ENCODE measurements around the gene SWSAP1. TPM values are rescaled to one million over a fixed set of nuclear protein-coding genes. Genes with fewer than 3 reads are reported as not detected.

Gene SWSAP1
- total RNA-seq, 1 experiment from 2014 or later: 3.0 TPM

GRCh38 chr19:11380653-11381537 is 6.4 kb downstream of the SWSAP1 start (continued):
- TF ChIP-seq PRDM15 (CRISPR knock-in tag; IDR thresholded peaks at IDR 0.05): 0 out of 2 replicates have a peak, but pooled peaks have one; percentile 6
- TF ChIP-seq JAZF1 (CRISPR knock-in tag; IDR thresholded peaks at IDR 0.05): no peak
- TF ChIP-seq HMGA2 (CRISPR knock-in tag; IDR thresholded peaks at IDR 0.05): no peak
- TF ChIP-seq ZNF416 (CRISPR knock-in tag; IDR thresholded peaks at IDR 0.05): no peak; the same call in 1 of the 2 replicates
- TF ChIP-seq ATF1 (CRISPR knock-in tag; IDR thresholded peaks at IDR 0.05): no peak
- no peak for TF ChIP-seq PREB (CRISPR knock-in tag; IDR thresholded peaks at IDR 0.05; ENCODE audit: borderline replicate concordance)

GRCh38 chr19:11382898-11383705 is 8.6 kb downstream of the SWSAP1 start:
- Mint-ChIP-seq H3K27ac (peak overlapping the region; percentile 95), H3K4me3 (peak overlapping the region; percentile 91), H3K36me3 (peaks cover 4% of the 10 kb centered on the region), H3K27me3 (ENCODE audit: low read depth) (peaks cover 3% of the 10 kb centered on the region; the same call in 1 of the 2 replicates), H3K9me3 (peaks cover 3% of the 10 kb centered on the region; the same call in 1 of the 2 replicates), H3K4me1 (peaks cover 23% of the 10 kb centered on the region)
- CTCF ChIA-PET: interaction anchor here (0.6 to 5.3 kb wide), 49 partner anchors 8 to 257 kb away, joined by 3 to 308 read pairs (median 5); partner anchors contain the start of genes CCDC159, CNN1, DOCK6 and ELAVL3
- ATAC-seq: 0 out of 2 replicates have a peak, but pooled peaks have one; percentile 0
- DNase-seq (ENCODE audit: low spot score): peak; percentile 87
- POLR2A ChIA-PET: interaction anchor here (0.7 to 5.9 kb wide), 9 partner anchors 8 to 525 kb away, joined by 3 to 115 read pairs (median 5); partner anchors contain the start of genes ELOF1, ODAD3, PRKCSH and RGL3
- TF ChIP-seq NFYB (CRISPR knock-in tag; conservative IDR thresholded peaks at IDR 0.05; ENCODE audit: low read depth) (0 out of 2 replicates have a peak, but pooled peaks have one; percentile 13), ZNF281 (CRISPR knock-in tag; IDR thresholded peaks at IDR 0.05) (no peak), CDX4 (CRISPR knock-in tag; IDR thresholded peaks at IDR 0.05; ENCODE audit: borderline replicate concordance) (no peak), NR2C2 (CRISPR knock-in tag; IDR thresholded peaks at IDR 0.05) (no peak), ZNF532 (CRISPR knock-in tag; IDR thresholded peaks at IDR 0.05; ENCODE audit: borderline replicate concordance) (no peak), ZNF512 (CRISPR knock-in tag; IDR thresholded peaks at IDR 0.05; ENCODE audit: borderline replicate concordance) (no peak), ZNF263 (CRISPR knock-in tag; IDR thresholded peaks at IDR 0.05; ENCODE audit: low read depth) (no peak), NFE2L1 (CRISPR knock-in tag; IDR thresholded peaks at IDR 0.05) (no peak), ZNF232 (CRISPR knock-in tag; IDR thresholded peaks at IDR 0.05) (no peak), ZSCAN18 (CRISPR knock-in tag; IDR thresholded peaks at IDR 0.05) (peak; percentile 73; the same call in 1 of the 2 replicates)

All from WTC11 (cell line).